HG03175 (cell line): ENCODE results near the gene TCEA2.

Experiments used
- ATAC-seq: cut with Tn5 transposase; IDR thresholded peaks from one replicate; pipeline ENCODE4 v1.9.1; 2021; ENCODE audit warnings: mild to moderate bottlenecking, moderate library complexity; ENCODE audit not compliant: unreplicated experiment

Gene TCEA2

DNA sequence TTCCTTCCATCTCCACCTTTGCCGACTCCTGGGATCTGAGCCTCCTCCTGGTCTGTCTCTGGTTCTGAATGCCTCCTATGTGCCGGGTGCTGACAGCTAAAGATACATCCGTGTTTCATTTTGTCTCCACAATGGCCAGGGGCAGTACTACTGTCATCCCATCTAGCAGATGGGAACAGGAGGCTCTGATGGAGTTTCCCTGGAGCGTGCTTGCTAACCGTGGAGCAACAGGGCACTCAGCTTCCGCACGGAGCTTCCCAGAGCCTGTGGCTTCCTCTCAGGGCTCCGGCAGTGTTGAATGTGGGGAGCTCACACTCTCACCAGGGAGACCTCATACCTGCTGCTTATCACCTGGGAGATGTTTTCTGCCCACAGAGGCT lies 56.3 kb downstream of the TCEA2 start:
- ATAC-seq: no peak

DNA sequence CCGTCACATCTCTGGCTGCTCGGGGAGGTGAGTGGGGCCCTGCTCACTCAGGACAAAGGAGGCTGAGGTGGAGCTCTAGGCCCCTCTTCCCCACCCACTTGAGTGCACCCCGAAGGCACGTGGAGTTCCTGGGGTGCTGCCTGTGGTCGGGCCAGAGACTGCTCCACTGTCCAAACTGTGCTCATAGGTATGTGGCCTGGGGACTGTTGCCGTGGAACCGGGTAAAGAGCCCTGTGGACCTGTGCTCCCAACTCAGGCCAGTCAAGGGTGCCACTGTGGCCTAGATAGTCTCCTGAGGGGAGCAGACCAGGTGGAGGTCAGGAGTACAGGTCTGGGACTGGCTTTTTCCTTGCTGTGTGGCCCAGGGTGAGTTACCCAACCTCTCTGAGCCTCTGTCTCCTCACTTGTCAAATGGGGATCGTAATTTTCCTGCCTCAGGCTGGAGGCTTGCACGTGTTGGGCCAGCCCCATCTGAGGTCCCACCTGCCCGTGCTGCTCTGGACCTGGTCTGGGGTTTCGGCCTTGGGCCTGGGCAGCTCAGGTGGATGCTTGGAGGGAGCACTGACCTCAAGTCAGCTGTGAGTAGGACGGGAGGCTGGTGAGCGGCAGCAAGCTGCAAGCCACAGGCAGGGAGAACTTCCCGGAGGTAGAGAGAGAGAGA lies 56.8 kb downstream of the TCEA2 start:
- no peak for ATAC-seq

GRCh38 chr20:64121586-64121985 lies 58.6 kb downstream of the TCEA2 start:
- no peak for ATAC-seq
